ENCODE data around the gene EFNB2. TPM values are rescaled to one million over a fixed set of nuclear protein-coding genes. Genes with fewer than 3 reads are reported as not detected.

The EFNB2 gene
- total and polyA plus RNA-seq, 9 donors = 3.7 to 33.2 (median 13.5) TPM

GRCh38 chr13:106487129-106487528, 48.3 kb downstream of the EFNB2 start:
- intact Hi-C loops (cut with DNase I) = no loop called here
- H3K36me3 ChIP-seq = no peaks in the 10 kb centered on the region
- TF ChIP-seq POLR2A (IDR thresholded peaks at IDR 0.05) (no peak), CTCF (IDR thresholded peaks at IDR 0.05) (no peak), EP300 (IDR thresholded peaks at IDR 0.05) (no peak)
- H3K4me3 ChIP-seq = no peak overlapping the region
- H3K9me3 ChIP-seq = no peaks in the 10 kb centered on the region
- 89 to 94% (median 92%) methylated on average over 6 of the region's 6 CpGs for WGBS, 3 donors
- H3K27me3 ChIP-seq = no peaks in the 10 kb centered on the region
- H3K4me1 ChIP-seq (ENCODE audit: insufficient read depth) = no peaks in the 10 kb centered on the region
- H3K27ac ChIP-seq = no peak overlapping the region
- DNase-seq = no peak

GRCh38 chr13:106486287-106486686, 49.2 kb downstream of the EFNB2 start:
- no peak overlapping the region for H3K4me3 ChIP-seq
- no peaks in the 10 kb centered on the region for H3K36me3 ChIP-seq
- no peaks in the 10 kb centered on the region for H3K27me3 ChIP-seq
- H3K9me3 ChIP-seq = no peaks in the 10 kb centered on the region
- intact Hi-C loops (cut with DNase I) = no loop called here
- TF ChIP-seq EP300 (IDR thresholded peaks at IDR 0.05) (no peak), POLR2A (IDR thresholded peaks at IDR 0.05) (no peak), CTCF (IDR thresholded peaks at IDR 0.05) (no peak)
- WGBS, 3 donors = 72 to 84% (median 79%) methylated on average over 2 of the region's 2 CpGs
- H3K4me1 ChIP-seq (ENCODE audit: insufficient read depth) = no peaks in the 10 kb centered on the region
- no peak for DNase-seq
- no peak overlapping the region for H3K27ac ChIP-seq

- no peak overlapping the region for H3K27ac ChIP-seq
- peak overlapping the region; percentile 19 for H3K4me3 ChIP-seq
Observed at GRCh38 chr13:106484537-106485193, 50.8 kb downstream of the EFNB2 start.

GRCh38 chr13:106484084-106484483, 51.4 kb downstream of the EFNB2 start:
- Histone ChIP-seq H3K9me3 (no peaks in the 10 kb centered on the region), H3K4me3 (peak overlapping the region; percentile 19), H3K27ac (no peak overlapping the region), H3K36me3 (no peaks in the 10 kb centered on the region), H3K27me3 (no peaks in the 10 kb centered on the region), H3K4me1 (ENCODE audit: insufficient read depth) (no peaks in the 10 kb centered on the region)
- DNase-seq = no peak
- intact Hi-C loops (cut with DNase I) = no loop called here
- 27 to 34% (median 33%) methylated on average over 9 of the region's 9 CpGs for WGBS, 3 donors
- TF ChIP-seq POLR2A (IDR thresholded peaks at IDR 0.05) = no peak

More at GRCh38 chr13:106484537-106485193, 50.8 kb downstream of the EFNB2 start:
- Histone ChIP-seq H3K36me3 (no peaks in the 10 kb centered on the region), H3K27me3 (no peaks in the 10 kb centered on the region), H3K9me3 (no peaks in the 10 kb centered on the region), H3K4me1 (ENCODE audit: insufficient read depth) (no peaks in the 10 kb centered on the region)
- intact Hi-C loops (cut with DNase I) = no loop called here
- WGBS, 3 donors = 1% methylated on average over 12 of the region's 12 CpGs
- TF ChIP-seq EP300 (IDR thresholded peaks at IDR 0.05) (no peak), CTCF (IDR thresholded peaks at IDR 0.05) (no peak), POLR2A (IDR thresholded peaks at IDR 0.05) (no peak)
- DNase-seq = peak; percentile 14 to 42 (median 26)

GRCh38 chr13:106481919-106482318, 53.5 kb downstream of the EFNB2 start:
- H3K27ac ChIP-seq = no peak overlapping the region
- no peak overlapping the region for H3K4me3 ChIP-seq
- no peaks in the 10 kb centered on the region for H3K9me3 ChIP-seq
- 17 to 26% (median 18%) methylated on average over 4 of the region's 4 CpGs for WGBS, 3 donors
- intact Hi-C loops (cut with DNase I) = no loop called here
- no peak for DNase-seq
- TF ChIP-seq CTCF (IDR thresholded peaks at IDR 0.05) (no peak), POLR2A (IDR thresholded peaks at IDR 0.05) (no peak), EP300 (IDR thresholded peaks at IDR 0.05) (no peak)
- H3K36me3 ChIP-seq = no peaks in the 10 kb centered on the region
- no peaks in the 10 kb centered on the region for H3K27me3 ChIP-seq
- no peaks in the 10 kb centered on the region for H3K4me1 ChIP-seq (ENCODE audit: insufficient read depth)

All from ovary (tissue), 9 donors.